Kasumi-1 (cell line): ENCODE measurements around the gene PSMD14.
"Not testable (repeated sequence)": the region's sequence is repeated elsewhere in the genome, so short reads cannot be mapped to it uniquely, and the experiment has no call there.

ENCODE experiments used
- DNase-seq, 2 experiments: peaks; one replicate each; lab custom pipeline; 2025; lab: John Stamatoyannopoulos, UW

The PSMD14 gene

GRCh38 chr2:161335626-161336025, 27.4 kb downstream of the PSMD14 start:
- DNase-seq = no peak

- no peak for DNase-seq
Measured at GRCh38 chr2:161337247-161337646, 29.0 kb downstream of the PSMD14 start.

- DNase-seq = not testable (repeated sequence)
Measured at GRCh38 chr2:161339532-161339931, 31.3 kb downstream of the PSMD14 start.

- not testable (repeated sequence) for DNase-seq
Measured at GRCh38 chr2:161340930-161341413, 32.7 kb downstream of the PSMD14 start.

DNA sequence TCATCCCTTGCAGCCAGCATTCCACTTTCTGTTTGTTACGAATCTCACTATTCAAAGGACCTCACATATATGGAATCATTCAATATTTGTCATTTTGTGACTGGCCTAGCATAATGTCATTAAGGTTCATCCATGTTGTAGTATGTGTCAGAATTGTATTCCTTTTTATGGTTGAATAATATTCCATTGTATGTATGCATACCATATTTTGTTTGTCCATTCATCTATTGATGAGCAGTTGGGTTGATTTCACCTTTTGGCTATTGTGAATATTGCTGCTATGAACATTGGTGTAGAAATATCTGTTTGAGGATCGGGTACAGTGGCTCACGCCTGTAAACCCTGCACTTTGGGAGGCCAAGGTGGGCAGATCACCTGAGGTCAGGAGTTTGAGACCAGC, 35.0 kb downstream of the PSMD14 start:
- DNase-seq = no peak

GRCh38 chr2:161344692-161345091, 36.5 kb downstream of the PSMD14 start:
- DNase-seq = peak; percentile 34 to 55

GRCh38 chr2:161351678-161352077, 43.5 kb downstream of the PSMD14 start:
- DNase-seq = peak in 1 of 2 experiments; percentile 21

DNA sequence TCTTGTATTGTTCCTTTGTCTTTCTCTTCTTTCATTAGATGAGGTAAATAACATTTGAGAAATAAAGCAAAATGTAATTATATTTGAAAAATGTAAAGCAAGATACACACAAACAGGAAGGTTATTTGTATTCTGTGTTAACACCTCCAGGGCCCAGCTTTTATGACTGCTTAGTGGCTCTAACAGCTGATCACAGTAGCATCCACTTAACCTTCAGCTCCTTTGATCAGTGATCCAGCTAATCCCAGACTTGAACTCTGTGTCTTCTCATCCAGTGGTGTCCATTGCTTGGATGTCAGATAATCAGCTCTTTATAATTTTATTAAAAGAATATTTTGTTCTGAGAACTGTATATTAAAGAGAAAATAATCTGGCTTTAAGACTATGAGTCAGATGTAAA, 44.5 kb downstream of the PSMD14 start:
- DNase-seq = no peak

GRCh38 chr2:161353543-161353942, 45.3 kb downstream of the PSMD14 start:
- no peak for DNase-seq

DNA sequence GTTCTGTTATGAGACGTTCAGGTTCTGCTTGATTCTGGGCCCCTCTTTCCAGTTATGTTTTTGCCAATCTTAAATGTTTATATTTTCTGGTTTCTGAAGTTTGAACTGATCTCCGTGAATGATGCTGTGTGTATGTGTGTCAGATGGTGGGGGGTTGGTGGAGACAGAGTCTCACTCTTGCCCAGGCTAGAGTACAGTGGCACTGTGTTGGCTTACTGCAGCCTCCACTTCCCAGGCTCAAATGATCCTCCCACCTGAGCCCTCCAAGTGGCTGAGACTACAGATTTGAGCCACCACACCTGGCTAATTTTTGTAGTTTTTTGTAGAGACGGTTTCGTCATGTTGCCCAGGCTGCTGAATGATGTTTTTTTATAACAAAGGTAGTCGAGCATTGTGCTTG, 45.9 kb downstream of the PSMD14 start:
- no peak for DNase-seq

DNA sequence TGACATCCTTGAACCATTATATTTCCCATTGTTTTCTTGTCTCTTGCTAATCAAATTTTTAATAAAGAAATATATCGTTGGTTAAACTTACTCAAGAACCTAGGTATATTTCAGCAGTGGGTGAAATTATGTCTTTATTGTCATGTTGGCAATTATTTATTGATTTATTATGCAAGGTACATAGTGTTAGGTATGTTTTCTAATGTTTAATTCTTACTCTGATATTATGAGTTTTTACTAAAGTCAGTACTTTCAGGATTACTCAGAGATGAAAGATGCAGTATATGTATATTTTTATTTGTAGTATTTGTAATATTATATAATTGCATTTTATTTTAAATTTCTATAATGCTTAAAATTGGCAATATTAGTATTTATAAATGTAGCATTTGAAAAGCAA, 46.9 kb downstream of the PSMD14 start:
- no peak for DNase-seq

- no peak for DNase-seq
Measured at GRCh38 chr2:161355983-161356382, 47.8 kb downstream of the PSMD14 start.

GRCh38 chr2:161357097-161357496, 48.9 kb downstream of the PSMD14 start:
- DNase-seq = no peak

GRCh38 chr2:161358838-161359237, 50.6 kb downstream of the PSMD14 start:
- no peak for DNase-seq

DNA sequence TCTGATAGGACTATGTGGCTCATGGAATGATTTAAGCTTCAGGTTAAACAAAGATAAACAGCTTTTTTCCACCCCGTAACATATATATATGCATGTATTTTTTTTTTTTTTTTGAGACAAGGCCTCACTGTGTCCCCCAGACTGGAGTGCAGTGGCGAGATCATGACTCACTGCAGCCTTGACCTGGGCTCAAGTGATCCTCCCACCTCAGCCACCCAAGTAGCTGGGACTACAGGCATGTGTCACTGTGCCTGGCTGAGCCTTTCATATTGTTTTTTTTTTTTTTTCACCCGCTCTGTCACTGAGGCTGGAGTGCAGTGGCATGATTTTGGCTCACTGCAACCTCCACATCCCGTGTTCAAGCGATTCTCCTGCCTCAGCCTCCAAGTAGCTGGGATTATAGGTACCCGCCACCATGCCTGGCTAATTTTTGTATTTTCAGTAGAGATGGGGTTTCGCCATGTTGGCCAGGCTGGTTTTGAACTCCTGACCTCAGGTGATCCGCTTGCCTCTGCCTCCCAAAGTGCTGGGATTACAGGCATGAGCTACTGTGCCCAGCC, 52.0 kb downstream of the PSMD14 start:
- DNase-seq = not testable (repeated sequence)

DNA sequence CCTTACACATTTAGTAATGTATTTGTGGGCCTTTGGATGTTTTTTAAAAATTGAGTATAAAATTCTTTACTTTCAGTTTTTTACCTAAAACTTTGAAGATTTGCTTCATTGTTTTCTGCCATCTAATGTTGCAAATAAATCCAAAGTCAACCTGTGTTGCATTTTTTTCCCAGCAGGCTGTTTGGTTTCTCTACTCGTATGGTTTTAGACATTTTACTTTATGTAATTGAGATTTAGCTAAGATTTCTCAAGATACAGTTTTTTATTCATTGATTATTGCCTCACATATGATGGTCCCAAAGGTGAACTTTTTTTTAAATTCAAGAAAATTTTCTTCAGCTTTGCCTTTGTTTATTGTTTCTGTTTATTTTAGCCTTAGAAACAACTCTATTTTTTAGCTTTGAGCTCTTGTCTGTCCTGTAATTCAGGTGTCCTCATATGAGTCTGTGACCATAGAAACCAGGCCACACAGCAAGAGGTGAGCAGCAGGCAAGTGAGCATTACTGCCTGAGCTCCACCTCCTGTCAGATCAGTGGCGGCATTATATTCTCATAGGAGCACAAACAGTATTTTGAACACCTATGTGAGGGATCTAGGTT, 54.4 kb downstream of the PSMD14 start:
- DNase-seq = no peak

- no peak for DNase-seq
Measured at GRCh38 chr2:161367675-161368074, 59.5 kb downstream of the PSMD14 start.

DNA sequence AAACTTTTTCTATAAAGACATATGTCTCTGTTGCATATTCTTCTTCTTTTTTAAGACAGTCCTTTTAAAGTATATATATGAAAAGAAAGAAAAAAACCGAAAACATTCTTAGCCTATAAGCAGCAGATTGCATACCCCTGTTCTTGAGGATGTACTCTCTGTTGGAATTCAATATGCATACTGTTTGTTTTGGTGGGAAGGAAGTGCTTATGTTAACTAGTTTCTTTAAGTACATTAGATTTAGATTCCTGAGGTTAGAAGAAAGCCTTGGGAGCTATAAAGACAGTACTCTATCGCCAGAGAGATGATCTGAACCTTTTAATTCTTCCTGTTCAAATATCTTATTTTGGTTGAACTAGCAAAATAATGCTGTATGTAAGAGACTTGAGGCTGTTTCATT, 61.1 kb downstream of the PSMD14 start:
- DNase-seq = no peak

DNA sequence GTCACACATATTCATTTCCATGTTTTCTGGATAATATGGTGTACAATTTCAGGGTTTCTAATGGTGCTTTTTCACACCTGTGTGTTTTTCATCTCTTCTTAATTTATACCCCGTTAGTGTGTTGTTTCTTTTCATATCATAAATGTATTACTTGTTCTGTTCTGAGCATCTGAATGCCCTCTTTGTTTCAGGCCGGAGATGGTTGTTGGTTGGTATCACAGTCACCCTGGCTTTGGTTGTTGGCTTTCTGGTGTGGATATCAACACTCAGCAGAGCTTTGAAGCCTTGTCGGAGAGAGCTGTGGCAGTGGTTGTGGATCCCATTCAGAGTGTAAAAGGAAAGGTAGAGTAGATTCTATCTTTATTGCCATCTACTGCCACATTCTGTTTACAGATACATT, 62.8 kb downstream of the PSMD14 start:
- no peak for DNase-seq

DNA sequence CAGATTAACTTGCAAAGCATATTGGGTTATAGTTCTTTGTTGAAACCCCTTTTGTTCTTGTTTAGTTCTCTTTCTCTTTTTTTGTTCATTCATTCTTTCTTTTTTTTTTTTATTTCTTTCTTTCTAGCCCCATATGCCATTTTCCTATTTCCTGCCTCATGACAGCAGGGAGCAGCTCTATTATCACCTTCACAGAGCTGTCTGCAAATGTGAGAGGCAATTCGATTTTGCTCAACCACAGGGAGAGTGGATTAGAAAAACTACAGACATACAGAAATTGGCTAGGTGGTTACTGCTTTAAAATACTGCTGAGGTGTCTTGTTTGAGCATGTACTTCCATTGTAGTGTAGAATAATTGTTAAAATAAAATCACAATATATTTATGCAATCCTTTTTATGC, 63.6 kb downstream of the PSMD14 start:
- DNase-seq = no peak

DNA sequence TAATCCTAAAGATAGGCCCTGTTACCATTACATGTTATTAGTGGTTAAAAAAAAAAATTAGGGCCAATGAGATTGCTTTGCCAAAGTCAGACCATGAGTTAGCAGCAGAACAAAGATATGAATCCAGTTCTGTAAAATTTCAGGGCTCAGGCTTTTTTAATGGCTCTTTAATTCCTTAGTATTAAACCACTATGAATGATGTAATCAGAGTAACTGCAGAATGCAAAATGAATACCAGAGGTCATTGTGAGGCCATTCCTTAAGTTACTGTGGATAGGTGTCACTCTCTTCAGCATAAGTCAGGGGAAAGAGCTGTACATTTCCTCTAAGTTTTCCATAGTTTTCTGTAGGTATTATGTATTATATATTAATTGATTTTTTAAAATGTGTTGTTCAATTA, 65.7 kb downstream of the PSMD14 start:
- DNase-seq = no peak

DNA sequence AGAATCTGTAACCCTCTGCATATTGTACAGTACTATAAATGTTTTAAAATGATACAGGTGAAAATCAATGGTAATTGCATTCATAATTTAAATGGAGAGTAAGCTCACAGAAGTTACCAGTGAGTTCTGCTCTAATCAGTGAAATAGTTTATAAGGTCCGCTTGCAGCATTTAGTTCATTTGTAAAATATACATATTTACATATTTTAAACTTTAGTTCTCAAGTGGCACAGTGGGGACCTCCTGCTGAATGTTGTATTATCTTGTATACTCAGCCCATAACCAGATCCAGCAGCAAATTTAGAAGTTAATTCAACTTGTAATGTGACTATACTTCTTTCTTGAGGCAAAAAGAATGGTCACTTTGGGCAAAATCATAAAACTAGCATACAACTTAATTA, 66.2 kb downstream of the PSMD14 start:
- DNase-seq = no peak

GRCh38 chr2:161379740-161380139, 71.5 kb downstream of the PSMD14 start:
- DNase-seq = no peak

DNA sequence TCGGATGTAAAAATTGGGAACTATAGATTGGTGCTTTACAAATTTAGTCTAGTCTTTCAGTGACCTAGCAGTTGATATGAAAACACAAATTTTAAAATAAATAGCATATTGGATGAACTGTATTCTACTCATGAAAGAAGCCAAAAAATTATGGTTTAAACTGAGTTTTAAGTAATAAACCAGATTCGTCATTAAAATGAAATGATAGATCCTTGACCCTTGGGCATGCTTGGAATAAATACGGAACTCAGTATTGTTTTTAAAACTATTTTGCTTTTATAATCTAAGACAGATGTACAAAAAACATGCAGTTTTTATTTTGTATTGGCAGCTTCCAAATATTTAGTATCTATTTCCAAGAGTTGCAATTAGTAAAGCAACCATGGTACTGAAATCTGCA, 73.3 kb downstream of the PSMD14 start:
- no peak for DNase-seq
